HEK293 (cell line): ENCODE measurements around the gene EPAS1.

Source experiments
- CTCF ChIA-PET: fragments of 350-600 bp; formaldehyde crosslinking; extraction: SDS; loops from one replicate; lab custom pipeline; 2021; ENCODE audit warnings: antibody characterized with exemption; lab: Yijun Ruan, JAX
- POLR2A ChIA-PET: fragments of 300-600 bp; formaldehyde crosslinking; extraction: SDS; loops from one replicate; lab custom pipeline; 2020; ENCODE audit warnings: antibody characterized with exemption, inconsistent platforms; lab: Yijun Ruan, JAX
- H3K27ac ChIP-seq: fragments of 200-500 bp; sonication (Bioruptor generic); 2 replicates; pipeline ENCODE4 v1.5.1; 2014; ENCODE audit warnings: low read depth, low read length, control low read depth, inconsistent platforms; ENCODE audit errors: extremely low read depth
- H3K36me3 ChIP-seq, 2 experiments: fragments of 200-500 bp in 1 of 2; sonication (Bioruptor generic) in 1 of 2; 1 replicate in 1 of 2; 2 replicates in 1 of 2; pipeline ENCODE4 v1.5.1; 2014 to 2017; ENCODE audit warnings: inconsistent platforms in 2 of 2, low read length in 2 of 2; ENCODE audit not compliant: control insufficient read depth in 2 of 2, insufficient read depth in 1 of 2
- H3K4me1 ChIP-seq: fragments of 200-500 bp; sonication (Bioruptor generic); 2 replicates; pipeline ENCODE4 v1.5.1; 2014; ENCODE audit warnings: mild to moderate bottlenecking, low read length, inconsistent platforms; ENCODE audit not compliant: control insufficient read depth, insufficient read depth
- H3K4me3 ChIP-seq: 2 replicates; pipeline ENCODE4 v1.5.1; 2011; ENCODE audit warnings: low read depth, mild to moderate bottlenecking, control low read depth, low read length, moderate library complexity
- H3K9me3 ChIP-seq: fragments of 200-500 bp; sonication (Bioruptor generic); 2 replicates; pipeline ENCODE4 v1.5.1; 2014; ENCODE audit warnings: low read depth, low read length, inconsistent platforms; ENCODE audit not compliant: control insufficient read depth, insufficient read depth
- KLF9 ChIP-seq: fragments of 450-650 bp; formaldehyde crosslinking; IDR thresholded peaks from 2 replicates; pipeline ENCODE4 v1.5.1; 2016; ENCODE audit warnings: missing biosample characterization, missing genetic modification characterization, low read depth
- MYNN ChIP-seq: fragments of 450-650 bp; formaldehyde crosslinking; IDR thresholded peaks from 2 replicates; pipeline ENCODE4 v1.5.1; 2016; ENCODE audit warnings: missing biosample characterization, missing genetic modification characterization, borderline replicate concordance
- SP3 ChIP-seq: fragments of 450-650 bp; formaldehyde crosslinking; IDR thresholded peaks from 2 replicates; pipeline ENCODE4 v1.5.1; 2016; ENCODE audit warnings: missing biosample characterization, missing genetic modification characterization
- WT1 ChIP-seq: fragments of 450-650 bp; formaldehyde crosslinking; IDR thresholded peaks from 2 replicates; pipeline ENCODE4 v1.5.1; 2016; ENCODE audit warnings: missing biosample characterization, missing genetic modification characterization
- YY1 ChIP-seq: fragments of 450-650 bp; formaldehyde crosslinking; IDR thresholded peaks from 2 replicates; pipeline ENCODE4 v1.5.1; 2018; ENCODE audit warnings: missing biosample characterization, missing genetic modification characterization
- ZNF169 ChIP-seq: fragments of 450-650 bp; formaldehyde crosslinking; IDR thresholded peaks from 2 replicates; pipeline ENCODE4 v1.5.1; 2016; ENCODE audit warnings: missing biosample characterization, missing genetic modification characterization
- ZNF19 ChIP-seq: fragments of 450-650 bp; formaldehyde crosslinking; IDR thresholded peaks from 2 replicates; pipeline ENCODE4; 2016; ENCODE audit warnings: missing biosample characterization, missing genetic modification characterization, low read depth
- ZNF341 ChIP-seq: fragments of 450-650 bp; formaldehyde crosslinking; IDR thresholded peaks from 2 replicates; pipeline ENCODE4; 2016; ENCODE audit warnings: low read depth, missing biosample characterization, missing genetic modification characterization
- ZNF391 ChIP-seq: fragments of 450-650 bp; formaldehyde crosslinking; IDR thresholded peaks from 2 replicates; pipeline ENCODE4 v1.5.1; 2016; ENCODE audit warnings: low read depth, missing biosample characterization, missing genetic modification characterization, borderline replicate concordance
- ZNF610 ChIP-seq: fragments of 450-650 bp; formaldehyde crosslinking; IDR thresholded peaks from 2 replicates; pipeline ENCODE4 v1.5.1; 2016; ENCODE audit warnings: missing biosample characterization, missing genetic modification characterization, borderline replicate concordance
- ZNF621 ChIP-seq: fragments of 450-650 bp; formaldehyde crosslinking; IDR thresholded peaks from 2 replicates; pipeline ENCODE4 v1.5.1; 2017; ENCODE audit warnings: missing biosample characterization, missing genetic modification characterization
- ZNF629 ChIP-seq: fragments of 450-650 bp; formaldehyde crosslinking; IDR thresholded peaks from 2 replicates; pipeline ENCODE4 v1.5.1; 2017; ENCODE audit warnings: missing biosample characterization, missing genetic modification characterization
- ZNF785 ChIP-seq: fragments of 450-650 bp; formaldehyde crosslinking; IDR thresholded peaks from 2 replicates; pipeline ENCODE4 v1.5.1; 2016; ENCODE audit warnings: missing biosample characterization, missing genetic modification characterization
- TF ChIP-seq, protein P1 (sequence below): fragments of 450-650 bp; formaldehyde crosslinking; IDR thresholded peaks from 2 replicates; pipeline ENCODE4 v1.5.1; 2016; ENCODE audit warnings: missing biosample characterization, missing genetic modification characterization
- TF ChIP-seq, protein P2 (sequence below): fragments of 450-650 bp; formaldehyde crosslinking; IDR thresholded peaks from 2 replicates; pipeline ENCODE4 v1.5.1; 2016; ENCODE audit warnings: missing biosample characterization, missing genetic modification characterization
- TF ChIP-seq, protein P3 (sequence below): fragments of 450-650 bp; formaldehyde crosslinking; IDR thresholded peaks from 2 replicates; pipeline ENCODE4 v1.5.1; 2016; ENCODE audit warnings: missing biosample characterization, missing genetic modification characterization
- TF ChIP-seq, protein P4 (sequence below): fragments of 450-650 bp; formaldehyde crosslinking; IDR thresholded peaks from 2 replicates; pipeline ENCODE4 v1.5.1; 2016; ENCODE audit warnings: missing biosample characterization, missing genetic modification characterization, low read depth
- TF ChIP-seq, protein P5 (sequence below): fragments of 450-650 bp; IDR thresholded peaks from 2 replicates; pipeline ENCODE4 v1.5.1; 2018; ENCODE audit warnings: missing biosample characterization, missing genetic modification characterization
- TF ChIP-seq, protein P6 (sequence below): fragments of 450-650 bp; formaldehyde crosslinking; optimal IDR thresholded peaks from 2 replicates; pipeline ENCODE3; 2016; ENCODE audit warnings: missing biosample characterization, mild to moderate bottlenecking, missing genetic modification characterization

EPAS1 gene

DNA sequence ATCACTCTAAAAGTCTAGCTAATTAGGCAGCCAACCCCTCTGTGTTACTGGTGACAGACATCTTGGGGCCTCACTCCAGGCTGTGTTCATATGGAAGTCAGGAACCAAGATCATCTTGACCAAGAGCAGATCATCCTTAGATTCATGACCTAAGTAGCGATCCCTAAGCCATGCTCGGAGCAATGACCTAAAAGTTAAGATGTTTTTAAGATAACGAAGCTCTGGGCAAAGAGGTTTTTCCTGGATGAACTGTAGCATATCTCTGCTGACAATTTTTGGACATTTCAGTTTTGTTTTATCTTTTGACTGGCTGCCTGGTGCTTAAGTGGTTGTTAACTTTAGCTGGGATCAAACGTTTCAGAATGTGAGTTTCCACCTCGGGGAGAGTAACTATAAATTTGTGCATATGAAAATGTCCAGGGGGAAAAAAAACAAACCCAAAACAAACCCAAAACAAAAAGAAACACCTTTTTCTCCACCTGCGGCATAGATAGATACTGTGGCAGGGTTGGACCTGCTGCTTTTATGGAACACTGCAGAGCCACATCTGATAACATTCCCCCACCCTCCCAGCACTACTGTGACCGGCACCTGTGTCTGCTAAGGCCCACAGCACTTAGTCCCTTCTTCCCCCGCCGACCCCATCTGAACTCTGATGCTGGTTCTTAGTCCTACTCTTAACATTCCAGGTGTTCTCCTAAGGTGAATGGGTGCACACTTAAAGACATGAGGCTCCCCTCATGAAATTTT is 45.5 kb downstream of the EPAS1 start:
- ChIA-PET CTCF (interaction anchor here (0.6 to 1.4 kb wide), 2 partner anchors 15 to 142 kb away, joined by 3 to 4 read pairs; no protein-coding TSS in a partner anchor), POLR2A (interaction anchor here (1.7 kb wide), 1 partner anchor 24 kb away, joined by 4 read pairs; no protein-coding TSS in a partner anchor)
- Histone ChIP-seq H3K36me3 (peaks cover 0 to 10% of the 10 kb centered on the region in 2 experiments; a peak in 1 of 3 replicates), H3K9me3 (no peaks in the 10 kb centered on the region), H3K27ac (no peak overlapping the region), H3K4me3 (no peak overlapping the region), H3K4me1 (no peaks in the 10 kb centered on the region)
- TF ChIP-seq, protein P1, sequence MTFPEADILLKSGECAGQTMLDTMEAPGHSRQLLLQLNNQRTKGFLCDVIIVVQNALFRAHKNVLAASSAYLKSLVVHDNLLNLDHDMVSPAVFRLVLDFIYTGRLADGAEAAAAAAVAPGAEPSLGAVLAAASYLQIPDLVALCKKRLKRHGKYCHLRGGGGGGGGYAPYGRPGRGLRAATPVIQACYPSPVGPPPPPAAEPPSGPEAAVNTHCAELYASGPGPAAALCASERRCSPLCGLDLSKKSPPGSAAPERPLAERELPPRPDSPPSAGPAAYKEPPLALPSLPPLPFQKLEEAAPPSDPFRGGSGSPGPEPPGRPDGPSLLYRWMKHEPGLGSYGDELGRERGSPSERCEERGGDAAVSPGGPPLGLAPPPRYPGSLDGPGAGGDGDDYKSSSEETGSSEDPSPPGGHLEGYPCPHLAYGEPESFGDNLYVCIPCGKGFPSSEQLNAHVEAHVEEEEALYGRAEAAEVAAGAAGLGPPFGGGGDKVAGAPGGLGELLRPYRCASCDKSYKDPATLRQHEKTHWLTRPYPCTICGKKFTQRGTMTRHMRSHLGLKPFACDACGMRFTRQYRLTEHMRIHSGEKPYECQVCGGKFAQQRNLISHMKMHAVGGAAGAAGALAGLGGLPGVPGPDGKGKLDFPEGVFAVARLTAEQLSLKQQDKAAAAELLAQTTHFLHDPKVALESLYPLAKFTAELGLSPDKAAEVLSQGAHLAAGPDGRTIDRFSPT (tag by site-specific recombination), result no peak
- TF ChIP-seq ZNF610 (tag by site-specific recombination) (no peak), YY1 (tag by site-specific recombination) (no peak), ZNF391 (tag by site-specific recombination) (no peak), ZNF785 (tag by site-specific recombination) (no peak), SP3 (tag by site-specific recombination) (no peak), WT1 (tag by site-specific recombination) (no peak), ZNF621 (tag by site-specific recombination) (no peak), ZNF169 (tag by site-specific recombination) (no peak), ZNF19 (tag by site-specific recombination) (no peak), MYNN (tag by site-specific recombination) (no peak), KLF9 (tag by site-specific recombination) (no peak), ZNF629 (no peak), ZNF341 (tag by site-specific recombination) (no peak)
- TF ChIP-seq, protein P2, sequence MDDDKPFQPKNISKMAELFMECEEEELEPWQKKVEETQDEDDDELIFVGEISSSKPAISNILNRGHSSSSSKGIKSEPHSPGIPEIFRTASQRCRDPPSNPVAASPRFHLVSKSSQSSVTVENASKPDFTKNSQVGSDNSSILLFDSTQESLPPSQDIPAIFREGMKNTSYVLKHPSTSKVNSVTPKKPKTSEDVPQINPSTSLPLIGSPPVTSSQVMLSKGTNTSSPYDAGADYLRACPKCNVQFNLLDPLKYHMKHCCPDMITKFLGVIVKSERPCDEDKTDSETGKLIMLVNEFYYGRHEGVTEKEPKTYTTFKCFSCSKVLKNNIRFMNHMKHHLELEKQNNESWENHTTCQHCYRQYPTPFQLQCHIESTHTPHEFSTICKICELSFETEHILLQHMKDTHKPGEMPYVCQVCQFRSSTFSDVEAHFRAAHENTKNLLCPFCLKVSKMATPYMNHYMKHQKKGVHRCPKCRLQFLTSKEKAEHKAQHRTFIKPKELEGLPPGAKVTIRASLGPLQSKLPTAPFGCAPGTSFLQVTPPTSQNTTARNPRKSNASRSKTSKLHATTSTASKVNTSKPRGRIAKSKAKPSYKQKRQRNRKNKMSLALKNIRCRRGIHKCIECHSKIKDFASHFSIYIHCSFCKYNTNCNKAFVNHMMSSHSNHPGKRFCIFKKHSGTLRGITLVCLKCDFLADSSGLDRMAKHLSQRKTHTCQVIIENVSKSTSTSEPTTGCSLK (tag by site-specific recombination), result no peak
- TF ChIP-seq, protein P3, sequence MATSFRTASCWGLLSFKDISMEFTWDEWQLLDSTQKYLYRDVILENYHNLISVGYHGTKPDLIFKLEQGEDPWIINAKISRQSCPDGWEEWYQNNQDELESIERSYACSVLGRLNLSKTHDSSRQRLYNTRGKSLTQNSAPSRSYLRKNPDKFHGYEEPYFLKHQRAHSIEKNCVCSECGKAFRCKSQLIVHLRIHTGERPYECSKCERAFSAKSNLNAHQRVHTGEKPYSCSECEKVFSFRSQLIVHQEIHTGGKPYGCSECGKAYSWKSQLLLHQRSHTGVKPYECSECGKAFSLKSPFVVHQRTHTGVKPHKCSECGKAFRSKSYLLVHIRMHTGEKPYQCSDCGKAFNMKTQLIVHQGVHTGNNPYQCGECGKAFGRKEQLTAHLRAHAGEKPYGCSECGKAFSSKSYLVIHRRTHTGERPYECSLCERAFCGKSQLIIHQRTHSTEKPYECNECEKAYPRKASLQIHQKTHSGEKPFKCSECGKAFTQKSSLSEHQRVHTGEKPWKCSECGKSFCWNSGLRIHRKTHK, result no peak
- TF ChIP-seq, protein P4, sequence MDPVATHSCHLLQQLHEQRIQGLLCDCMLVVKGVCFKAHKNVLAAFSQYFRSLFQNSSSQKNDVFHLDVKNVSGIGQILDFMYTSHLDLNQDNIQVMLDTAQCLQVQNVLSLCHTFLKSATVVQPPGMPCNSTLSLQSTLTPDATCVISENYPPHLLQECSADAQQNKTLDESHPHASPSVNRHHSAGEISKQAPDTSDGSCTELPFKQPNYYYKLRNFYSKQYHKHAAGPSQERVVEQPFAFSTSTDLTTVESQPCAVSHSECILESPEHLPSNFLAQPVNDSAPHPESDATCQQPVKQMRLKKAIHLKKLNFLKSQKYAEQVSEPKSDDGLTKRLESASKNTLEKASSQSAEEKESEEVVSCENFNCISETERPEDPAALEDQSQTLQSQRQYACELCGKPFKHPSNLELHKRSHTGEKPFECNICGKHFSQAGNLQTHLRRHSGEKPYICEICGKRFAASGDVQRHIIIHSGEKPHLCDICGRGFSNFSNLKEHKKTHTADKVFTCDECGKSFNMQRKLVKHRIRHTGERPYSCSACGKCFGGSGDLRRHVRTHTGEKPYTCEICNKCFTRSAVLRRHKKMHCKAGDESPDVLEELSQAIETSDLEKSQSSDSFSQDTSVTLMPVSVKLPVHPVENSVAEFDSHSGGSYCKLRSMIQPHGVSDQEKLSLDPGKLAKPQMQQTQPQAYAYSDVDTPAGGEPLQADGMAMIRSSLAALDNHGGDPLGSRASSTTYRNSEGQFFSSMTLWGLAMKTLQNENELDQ (tag by site-specific recombination), result no peak
- TF ChIP-seq, protein P5, sequence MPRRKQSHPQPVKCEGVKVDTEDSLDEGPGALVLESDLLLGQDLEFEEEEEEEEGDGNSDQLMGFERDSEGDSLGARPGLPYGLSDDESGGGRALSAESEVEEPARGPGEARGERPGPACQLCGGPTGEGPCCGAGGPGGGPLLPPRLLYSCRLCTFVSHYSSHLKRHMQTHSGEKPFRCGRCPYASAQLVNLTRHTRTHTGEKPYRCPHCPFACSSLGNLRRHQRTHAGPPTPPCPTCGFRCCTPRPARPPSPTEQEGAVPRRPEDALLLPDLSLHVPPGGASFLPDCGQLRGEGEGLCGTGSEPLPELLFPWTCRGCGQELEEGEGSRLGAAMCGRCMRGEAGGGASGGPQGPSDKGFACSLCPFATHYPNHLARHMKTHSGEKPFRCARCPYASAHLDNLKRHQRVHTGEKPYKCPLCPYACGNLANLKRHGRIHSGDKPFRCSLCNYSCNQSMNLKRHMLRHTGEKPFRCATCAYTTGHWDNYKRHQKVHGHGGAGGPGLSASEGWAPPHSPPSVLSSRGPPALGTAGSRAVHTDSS (tag by site-specific recombination), result no peak
- TF ChIP-seq, protein P6, sequence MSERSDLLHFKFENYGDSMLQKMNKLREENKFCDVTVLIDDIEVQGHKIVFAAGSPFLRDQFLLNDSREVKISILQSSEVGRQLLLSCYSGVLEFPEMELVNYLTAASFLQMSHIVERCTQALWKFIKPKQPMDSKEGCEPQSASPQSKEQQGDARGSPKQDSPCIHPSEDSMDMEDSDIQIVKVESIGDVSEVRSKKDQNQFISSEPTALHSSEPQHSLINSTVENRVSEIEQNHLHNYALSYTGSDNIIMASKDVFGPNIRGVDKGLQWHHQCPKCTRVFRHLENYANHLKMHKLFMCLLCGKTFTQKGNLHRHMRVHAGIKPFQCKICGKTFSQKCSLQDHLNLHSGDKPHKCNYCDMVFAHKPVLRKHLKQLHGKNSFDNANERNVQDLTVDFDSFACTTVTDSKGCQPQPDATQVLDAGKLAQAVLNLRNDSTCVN, result no peak
